Measurements from ENCODE around the gene CABLES1. TPM values are rescaled to one million over a fixed set of nuclear protein-coding genes. Genes with fewer than 3 reads are reported as not detected.

Gene CABLES1
- total RNA-seq, 4 donors from 2014 or later: 4.0 to 24.0 (median 10.2) TPM

DNA sequence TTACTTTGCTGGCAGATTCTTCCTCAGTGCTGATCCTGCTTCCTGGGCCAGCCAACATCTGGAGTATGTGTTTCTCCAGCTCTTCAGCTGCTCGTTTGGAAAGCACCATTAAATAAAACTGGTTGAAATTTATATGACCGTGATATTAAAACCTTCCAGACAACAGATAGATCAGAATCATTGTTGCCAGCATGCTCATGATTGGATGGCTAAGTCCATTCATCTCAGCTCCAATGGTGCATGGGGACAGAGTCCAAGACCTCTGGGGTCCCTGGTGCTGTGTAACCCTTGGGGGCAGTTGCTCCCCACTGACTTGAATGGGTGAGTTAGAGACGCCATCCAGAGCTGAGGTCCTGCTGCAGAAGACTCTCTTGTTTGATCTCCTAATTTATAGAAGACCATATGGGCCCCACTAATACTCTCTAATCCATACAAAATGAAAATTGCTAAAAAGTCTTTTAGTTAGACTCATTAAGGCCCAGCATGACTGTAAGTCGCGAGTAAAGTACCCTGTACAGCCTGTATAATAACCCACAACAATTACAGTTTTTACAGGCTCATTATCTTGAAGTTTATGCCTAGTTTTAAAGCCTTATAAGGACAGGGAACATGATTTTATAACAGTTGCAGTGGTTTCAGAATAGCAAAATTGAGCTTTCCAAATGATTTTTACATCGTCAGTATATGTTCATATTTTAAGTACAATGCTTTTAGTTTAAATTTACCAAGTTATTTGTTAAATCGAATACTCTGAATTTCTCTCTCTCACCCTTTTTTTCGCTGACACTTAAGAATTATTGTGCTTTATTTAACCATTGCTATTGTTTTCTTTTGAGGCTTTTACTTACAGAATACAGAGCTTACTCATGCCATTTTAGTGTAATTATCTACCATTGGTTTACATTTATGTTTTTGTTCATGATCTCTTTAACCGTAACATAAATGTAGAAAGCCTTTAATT, 60.0 kb downstream of the CABLES1 start:
- Histone ChIP-seq H3K27ac (peak overlapping the region in 3 of 4 donors; percentile 1 to 60 (median 22)), H3K9me3 (no peaks in the 10 kb centered on the region), H3K36me3 (peaks cover 0 to under 1% of the 10 kb centered on the region in 2 donors), H3K4me3 (no peak overlapping the region), H3K27me3 (no peaks in the 10 kb centered on the region), H3K4me1 (peaks cover 0 to 26% (median 6%) of the 10 kb centered on the region in 3 donors)
- WGBS, 2 donors (ENCODE audit: low coverage in 1 of 2): 77 to 79% methylated on average over 7 to 9 of the region's 9 CpGs
- TF ChIP-seq POLR2AphosphoS5 (IDR thresholded peaks at IDR 0.05) (no peak), EP300 (IDR thresholded peaks at IDR 0.05) (no peak), POLR2A (IDR thresholded peaks at IDR 0.05) (no peak)
- TF ChIP-seq, protein P1, sequence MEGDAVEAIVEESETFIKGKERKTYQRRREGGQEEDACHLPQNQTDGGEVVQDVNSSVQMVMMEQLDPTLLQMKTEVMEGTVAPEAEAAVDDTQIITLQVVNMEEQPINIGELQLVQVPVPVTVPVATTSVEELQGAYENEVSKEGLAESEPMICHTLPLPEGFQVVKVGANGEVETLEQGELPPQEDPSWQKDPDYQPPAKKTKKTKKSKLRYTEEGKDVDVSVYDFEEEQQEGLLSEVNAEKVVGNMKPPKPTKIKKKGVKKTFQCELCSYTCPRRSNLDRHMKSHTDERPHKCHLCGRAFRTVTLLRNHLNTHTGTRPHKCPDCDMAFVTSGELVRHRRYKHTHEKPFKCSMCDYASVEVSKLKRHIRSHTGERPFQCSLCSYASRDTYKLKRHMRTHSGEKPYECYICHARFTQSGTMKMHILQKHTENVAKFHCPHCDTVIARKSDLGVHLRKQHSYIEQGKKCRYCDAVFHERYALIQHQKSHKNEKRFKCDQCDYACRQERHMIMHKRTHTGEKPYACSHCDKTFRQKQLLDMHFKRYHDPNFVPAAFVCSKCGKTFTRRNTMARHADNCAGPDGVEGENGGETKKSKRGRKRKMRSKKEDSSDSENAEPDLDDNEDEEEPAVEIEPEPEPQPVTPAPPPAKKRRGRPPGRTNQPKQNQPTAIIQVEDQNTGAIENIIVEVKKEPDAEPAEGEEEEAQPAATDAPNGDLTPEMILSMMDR (IDR thresholded peaks at IDR 0.05): no peak
- no peak for ATAC-seq

DNA sequence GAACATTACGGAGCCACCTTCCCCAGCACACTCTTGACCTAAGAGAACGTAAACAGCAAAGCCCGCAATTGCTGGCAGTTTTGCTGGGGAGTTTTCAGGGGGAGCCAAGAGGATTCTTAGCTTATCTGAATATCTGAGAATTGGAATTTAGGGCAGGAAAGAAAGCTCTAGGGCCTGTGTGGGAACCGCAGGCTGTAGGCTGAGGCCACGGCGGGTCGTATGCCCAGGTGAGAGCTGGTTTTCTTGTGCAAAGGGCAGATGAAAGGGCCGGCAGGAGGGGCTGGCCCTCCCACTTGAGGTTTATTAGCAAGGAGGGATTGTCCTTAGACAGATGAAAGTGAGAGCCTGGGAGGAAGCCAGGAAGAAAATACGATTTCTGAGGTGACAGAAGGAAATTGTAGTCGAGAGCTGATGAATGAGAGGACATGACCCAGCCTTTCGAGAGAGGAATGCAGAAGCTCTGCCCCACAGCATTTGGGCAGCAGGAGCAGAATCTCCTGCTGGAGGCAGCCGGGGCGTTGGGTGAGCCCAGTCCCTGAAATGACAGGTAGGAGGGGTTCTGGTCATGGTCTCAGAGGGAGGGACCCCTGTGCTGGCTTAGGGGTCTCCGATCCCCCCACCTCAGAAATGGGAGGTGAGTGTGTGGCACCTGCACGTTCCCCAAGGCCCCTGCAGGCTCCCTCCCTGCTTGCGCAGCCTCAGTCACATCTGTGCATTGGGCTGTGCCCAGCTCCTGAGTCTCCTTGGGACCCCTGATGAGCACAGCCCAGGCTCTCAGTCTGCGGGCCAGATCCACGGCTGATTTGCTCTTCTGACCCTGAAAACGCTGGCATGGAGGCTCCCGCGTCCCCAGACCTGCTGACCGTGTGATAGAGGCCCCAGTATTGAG, 61.1 kb downstream of the CABLES1 start:
- no peak for ATAC-seq

DNA sequence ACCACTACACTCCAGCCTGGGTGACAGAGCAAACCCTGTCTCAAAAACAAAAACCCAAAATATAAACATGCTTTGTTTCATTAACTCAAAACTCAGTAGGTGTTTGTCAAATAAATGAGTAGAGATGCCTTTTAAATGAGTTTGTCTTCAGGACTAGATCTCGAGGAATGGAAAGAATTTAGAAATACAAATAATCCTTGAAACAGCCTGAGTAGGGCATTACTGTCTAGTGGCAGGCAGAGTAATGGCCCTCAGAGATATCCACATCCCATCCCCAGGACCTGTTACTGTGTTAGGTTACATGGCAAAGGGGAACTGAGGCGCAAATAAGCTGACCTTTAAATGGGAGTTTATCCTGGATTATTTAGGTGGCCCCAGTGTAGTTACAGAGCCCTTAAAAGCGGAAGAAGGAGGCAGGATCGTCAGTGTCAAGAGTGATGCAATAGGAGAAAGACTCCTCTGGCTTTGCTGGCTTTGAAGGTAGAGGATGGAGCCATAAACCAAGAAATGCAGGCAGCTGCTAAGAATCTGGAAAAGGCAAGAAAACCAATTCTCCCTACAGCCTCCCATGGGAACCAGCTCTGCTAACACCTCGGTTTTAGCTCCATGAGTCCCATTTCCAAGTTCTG, 63.0 kb downstream of the CABLES1 start:
- Histone ChIP-seq H3K27me3 (no peaks in the 10 kb centered on the region), H3K27ac (no peak overlapping the region), H3K36me3 (no peaks in the 10 kb centered on the region), H3K4me3 (no peak overlapping the region), H3K9me3 (no peaks in the 10 kb centered on the region), H3K4me1 (peaks cover 0 to 16% (median 0%) of the 10 kb centered on the region in 3 donors)
- ATAC-seq: no peak
- WGBS, 2 donors (ENCODE audit: low coverage in 1 of 2): 60 to 86% methylated on average over 1 to 3 of the region's 5 CpGs
- TF ChIP-seq, protein P1 (IDR thresholded peaks at IDR 0.05): no peak
- TF ChIP-seq EP300 (IDR thresholded peaks at IDR 0.05) (no peak), POLR2A (IDR thresholded peaks at IDR 0.05) (no peak), POLR2AphosphoS5 (IDR thresholded peaks at IDR 0.05) (no peak)

More for the DNA sequence above, 61.1 kb downstream of the CABLES1 start:
- Histone ChIP-seq H3K36me3 (no peaks in the 10 kb centered on the region), H3K4me1 (peaks cover 0 to 26% (median 6%) of the 10 kb centered on the region in 3 donors), H3K9me3 (no peaks in the 10 kb centered on the region), H3K27me3 (no peaks in the 10 kb centered on the region), H3K27ac (no peak overlapping the region), H3K4me3 (no peak overlapping the region)
- 48 to 70% methylated on average over 4 to 15 of the region's 22 CpGs for WGBS, 2 donors (ENCODE audit: low coverage in 1 of 2)
- TF ChIP-seq POLR2A (IDR thresholded peaks at IDR 0.05): no peak
- TF ChIP-seq POLR2AphosphoS5 (IDR thresholded peaks at IDR 0.05): no peak
- TF ChIP-seq EP300 (IDR thresholded peaks at IDR 0.05): no peak
- TF ChIP-seq, protein P1 (IDR thresholded peaks at IDR 0.05): no peak

DNA sequence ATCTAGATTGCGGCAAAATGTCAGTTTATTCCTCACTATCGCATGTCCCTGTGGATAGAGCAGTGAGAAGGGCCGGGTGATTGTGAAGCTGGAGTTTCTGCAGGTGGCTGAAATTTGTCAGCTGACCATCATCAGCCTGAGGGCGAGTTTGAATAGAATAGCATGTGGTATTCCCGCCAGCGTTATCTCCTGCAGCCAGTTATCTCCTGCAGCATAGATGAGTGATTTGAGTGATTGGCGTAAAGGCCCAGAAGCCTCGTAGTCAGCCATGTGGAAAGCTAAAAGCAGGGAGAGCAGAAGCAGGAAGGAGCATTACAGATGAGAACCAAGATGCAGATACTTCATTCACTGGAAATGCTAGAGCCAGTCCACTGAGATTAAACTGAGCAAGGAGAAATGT, 65.5 kb downstream of the CABLES1 start:
- no peak overlapping the region for H3K27ac ChIP-seq
- TF ChIP-seq POLR2A (IDR thresholded peaks at IDR 0.05): no peak
- H3K36me3 ChIP-seq: no peaks in the 10 kb centered on the region
- WGBS, 2 donors (ENCODE audit: low coverage in 1 of 2): 86 to 94% methylated on average over 7 to 8 of the region's 8 CpGs
- H3K27me3 ChIP-seq: no peaks in the 10 kb centered on the region
- H3K4me1 ChIP-seq: peaks cover 0 to 8% (median 0%) of the 10 kb centered on the region in 3 donors
- H3K9me3 ChIP-seq: no peaks in the 10 kb centered on the region
- ATAC-seq: no peak
- H3K4me3 ChIP-seq: no peak overlapping the region

DNA sequence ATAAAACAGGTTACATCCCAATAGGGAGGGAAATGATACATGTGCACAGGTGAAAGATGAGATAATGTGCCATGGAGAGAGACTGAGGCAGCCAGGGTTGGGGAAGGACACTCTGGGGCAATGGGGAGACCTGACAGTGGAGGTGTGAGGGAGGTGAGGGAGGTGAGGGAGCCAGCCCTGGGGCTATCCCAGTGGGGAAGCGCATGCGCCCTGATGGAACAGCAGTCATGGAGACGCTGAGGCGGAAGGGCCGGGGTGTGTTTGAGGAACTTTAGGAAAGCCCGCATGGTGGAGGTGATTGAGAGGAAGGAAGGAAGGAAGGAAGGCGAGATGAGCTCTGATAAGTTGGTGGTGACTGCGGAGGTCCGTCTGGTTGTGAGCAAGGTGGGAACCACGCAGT, 66.5 kb downstream of the CABLES1 start:
- Histone ChIP-seq H3K9me3 (no peaks in the 10 kb centered on the region), H3K27ac (no peak overlapping the region), H3K27me3 (no peaks in the 10 kb centered on the region), H3K36me3 (no peaks in the 10 kb centered on the region), H3K4me3 (no peak overlapping the region), H3K4me1 (no peaks in the 10 kb centered on the region)
- TF ChIP-seq POLR2A (IDR thresholded peaks at IDR 0.05): no peak
- TF ChIP-seq, protein P1 (IDR thresholded peaks at IDR 0.05): no peak
- TF ChIP-seq POLR2AphosphoS5 (IDR thresholded peaks at IDR 0.05): no peak
- no peak for TF ChIP-seq EP300 (IDR thresholded peaks at IDR 0.05)
- whole genome bisulfite sequencing, 2 donors (ENCODE audit: low coverage in 1 of 2): 85 to 95% methylated on average over 4 to 10 of the region's 10 CpGs
- ATAC-seq: no peak

Measured in gastroesophageal sphincter (tissue), 4 donors.